Neural cell (in vitro differentiated cells): ENCODE data around the gene NPAS2.

Experiments used
- EP300 ChIP-seq: fragments of 450-650 bp; conservative IDR thresholded peaks from 2 replicates; pipeline ENCODE4 v1.6.1; 2014; ENCODE audit warnings: antibody characterized with exemption, mild to moderate bottlenecking, moderate library complexity; ENCODE audit not compliant: poor library complexity, severe bottlenecking
- EZH2 ChIP-seq: fragments of 200-600, 300-800 bp; shearing (Covaris generic), sonication (generic); IDR thresholded peaks from 2 replicates; pipeline ENCODE4 v1.6.1; 2014; ENCODE audit warnings: antibody characterized with exemption, low read length, borderline replicate concordance, mild to moderate bottlenecking; ENCODE audit not compliant: insufficient read depth, poor library complexity, severe bottlenecking
- MXI1 ChIP-seq: fragments of 450-650 bp; conservative IDR thresholded peaks from 2 replicates; pipeline ENCODE4 v1.6.1; 2014; ENCODE audit warnings: antibody characterized with exemption, mild to moderate bottlenecking; ENCODE audit not compliant: poor library complexity, severe bottlenecking
- POLR2AphosphoS5 ChIP-seq: IDR thresholded peaks from 2 replicates; pipeline ENCODE4 v1.6.1; 2012
- RAD21 ChIP-seq: fragments of 450-650 bp; conservative IDR thresholded peaks from 2 replicates; pipeline ENCODE4 v1.6.1; 2014; ENCODE audit warnings: antibody characterized with exemption, mild to moderate bottlenecking, moderate library complexity
- SMC3 ChIP-seq: fragments of 450-650 bp; conservative IDR thresholded peaks from 2 replicates; pipeline ENCODE4 v1.6.1; 2014; ENCODE audit warnings: antibody characterized with exemption, mild to moderate bottlenecking, moderate library complexity; ENCODE audit not compliant: poor library complexity
- TAF1 ChIP-seq: IDR thresholded peaks from 2 replicates; pipeline ENCODE4 v1.6.1; 2012; ENCODE audit warnings: low read depth
- TF ChIP-seq, protein P1 (sequence below): fragments of 450-650 bp; IDR thresholded peaks from 2 replicates; pipeline ENCODE4 v1.5.1; 2014; ENCODE audit warnings: antibody characterized with exemption, mild to moderate bottlenecking, moderate library complexity; ENCODE audit not compliant: poor library complexity, severe bottlenecking
- TF ChIP-seq, protein P2 (sequence below): IDR thresholded peaks from 2 replicates; pipeline ENCODE4 v1.6.1; 2012; ENCODE audit warnings: borderline replicate concordance

GRCh38 chr2:100934504-100935371 is 114.8 kb downstream of the NPAS2 start:
- TF ChIP-seq, protein P1, sequence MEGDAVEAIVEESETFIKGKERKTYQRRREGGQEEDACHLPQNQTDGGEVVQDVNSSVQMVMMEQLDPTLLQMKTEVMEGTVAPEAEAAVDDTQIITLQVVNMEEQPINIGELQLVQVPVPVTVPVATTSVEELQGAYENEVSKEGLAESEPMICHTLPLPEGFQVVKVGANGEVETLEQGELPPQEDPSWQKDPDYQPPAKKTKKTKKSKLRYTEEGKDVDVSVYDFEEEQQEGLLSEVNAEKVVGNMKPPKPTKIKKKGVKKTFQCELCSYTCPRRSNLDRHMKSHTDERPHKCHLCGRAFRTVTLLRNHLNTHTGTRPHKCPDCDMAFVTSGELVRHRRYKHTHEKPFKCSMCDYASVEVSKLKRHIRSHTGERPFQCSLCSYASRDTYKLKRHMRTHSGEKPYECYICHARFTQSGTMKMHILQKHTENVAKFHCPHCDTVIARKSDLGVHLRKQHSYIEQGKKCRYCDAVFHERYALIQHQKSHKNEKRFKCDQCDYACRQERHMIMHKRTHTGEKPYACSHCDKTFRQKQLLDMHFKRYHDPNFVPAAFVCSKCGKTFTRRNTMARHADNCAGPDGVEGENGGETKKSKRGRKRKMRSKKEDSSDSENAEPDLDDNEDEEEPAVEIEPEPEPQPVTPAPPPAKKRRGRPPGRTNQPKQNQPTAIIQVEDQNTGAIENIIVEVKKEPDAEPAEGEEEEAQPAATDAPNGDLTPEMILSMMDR, result no peak
- TF ChIP-seq TAF1 (no peak), EP300 (no peak), EZH2 (no peak), POLR2AphosphoS5 (no peak), SMC3 (no peak), RAD21 (no peak), MXI1 (no peak)
- TF ChIP-seq, protein P2, sequence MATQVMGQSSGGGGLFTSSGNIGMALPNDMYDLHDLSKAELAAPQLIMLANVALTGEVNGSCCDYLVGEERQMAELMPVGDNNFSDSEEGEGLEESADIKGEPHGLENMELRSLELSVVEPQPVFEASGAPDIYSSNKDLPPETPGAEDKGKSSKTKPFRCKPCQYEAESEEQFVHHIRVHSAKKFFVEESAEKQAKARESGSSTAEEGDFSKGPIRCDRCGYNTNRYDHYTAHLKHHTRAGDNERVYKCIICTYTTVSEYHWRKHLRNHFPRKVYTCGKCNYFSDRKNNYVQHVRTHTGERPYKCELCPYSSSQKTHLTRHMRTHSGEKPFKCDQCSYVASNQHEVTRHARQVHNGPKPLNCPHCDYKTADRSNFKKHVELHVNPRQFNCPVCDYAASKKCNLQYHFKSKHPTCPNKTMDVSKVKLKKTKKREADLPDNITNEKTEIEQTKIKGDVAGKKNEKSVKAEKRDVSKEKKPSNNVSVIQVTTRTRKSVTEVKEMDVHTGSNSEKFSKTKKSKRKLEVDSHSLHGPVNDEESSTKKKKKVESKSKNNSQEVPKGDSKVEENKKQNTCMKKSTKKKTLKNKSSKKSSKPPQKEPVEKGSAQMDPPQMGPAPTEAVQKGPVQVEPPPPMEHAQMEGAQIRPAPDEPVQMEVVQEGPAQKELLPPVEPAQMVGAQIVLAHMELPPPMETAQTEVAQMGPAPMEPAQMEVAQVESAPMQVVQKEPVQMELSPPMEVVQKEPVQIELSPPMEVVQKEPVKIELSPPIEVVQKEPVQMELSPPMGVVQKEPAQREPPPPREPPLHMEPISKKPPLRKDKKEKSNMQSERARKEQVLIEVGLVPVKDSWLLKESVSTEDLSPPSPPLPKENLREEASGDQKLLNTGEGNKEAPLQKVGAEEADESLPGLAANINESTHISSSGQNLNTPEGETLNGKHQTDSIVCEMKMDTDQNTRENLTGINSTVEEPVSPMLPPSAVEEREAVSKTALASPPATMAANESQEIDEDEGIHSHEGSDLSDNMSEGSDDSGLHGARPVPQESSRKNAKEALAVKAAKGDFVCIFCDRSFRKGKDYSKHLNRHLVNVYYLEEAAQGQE, result no peak
